Tibial artery (tissue), 4 donors: ENCODE results near the gene ARR3.

Experiments used
- DNase-seq, 2 donors: peaks; one replicate each; pipeline ENCODE4 v3.0.0-alpha.2; 2019
- H3K27ac ChIP-seq, 2 donors: fragments of 200-600 bp; sonication (generic) in 1 of 2; 1 replicate in 1 of 2; 2 replicates in 1 of 2; pipeline ENCODE4 v1.5.1; 2018 to 2019; ENCODE audit warnings: mild to moderate bottlenecking in 1 of 2
- H3K27me3 ChIP-seq, 2 donors: fragments of 200-600 bp; sonication (generic) in 1 of 2; one replicate each; pipeline versions ENCODE4 v1.5.1 to v1.6.0; 2016 to 2019
- H3K36me3 ChIP-seq, 3 donors: fragments of 200-600 bp; sonication (generic) in 2 of 3; one replicate each; pipeline ENCODE4 v1.5.1; 2016 to 2019; ENCODE audit warnings: mild to moderate bottlenecking in 2 of 3
- H3K4me1 ChIP-seq, 4 donors: fragments of 200-600 bp; sonication (generic) in 2 of 4; 1 replicate in 3 of 4; 2 replicates in 1 of 4; pipeline ENCODE4 v1.5.1; 2016 to 2019
- H3K4me3 ChIP-seq, 2 donors: fragments of 200-600 bp; sonication (generic) in 1 of 2; 1 replicate in 1 of 2; 2 replicates in 1 of 2; pipeline ENCODE4 v1.5.1; 2018 to 2019; ENCODE audit warnings: mild to moderate bottlenecking in 2 of 2
- H3K9me3 ChIP-seq, 3 donors: fragments of 200-600 bp; sonication (generic) in 1 of 3; one replicate each; pipeline ENCODE4 v1.5.1; 2016 to 2019
- intact Hi-C: fragments of 100-400 bp; cut with DNase I; formaldehyde crosslinking; loops from one replicate; pipeline ENCODE4 v1.15.0; 2023; ENCODE audit warnings: low total_unique reads
- TF ChIP-seq, protein P1 (sequence below), 2 experiments: fragments of 200-600 bp in 1 of 2; fragments of 450-650 bp in 1 of 2; IDR thresholded peaks; one replicate each; pipeline ENCODE4 v1.5.1; 2017 to 2019; ENCODE audit warnings: antibody characterized with exemption in 2 of 2, mild to moderate bottlenecking in 1 of 2, moderate library complexity in 1 of 2

Gene ARR3

DNA sequence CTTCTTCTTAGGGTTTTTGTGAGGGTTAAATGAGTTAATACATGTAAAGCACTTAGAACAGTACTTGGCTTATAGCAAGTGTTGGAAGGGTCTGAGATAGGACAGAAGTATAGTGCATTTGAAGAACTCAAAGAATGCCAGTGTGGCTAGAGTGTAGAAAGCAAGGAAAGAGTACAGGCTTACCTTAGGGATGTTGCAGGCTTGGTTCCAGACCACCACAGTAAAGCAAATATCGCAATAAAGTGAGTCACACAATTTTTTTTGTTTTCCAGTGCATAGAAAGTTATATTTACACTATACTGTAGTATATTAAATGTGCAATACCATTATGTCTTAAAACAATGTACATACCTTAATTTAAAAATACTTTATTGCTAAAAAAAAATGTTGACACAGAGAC, 63.0 kb downstream of the ARR3 start:
- Histone ChIP-seq H3K9me3 (no peaks in the 10 kb centered on the region), H3K4me1 (no peaks in the 10 kb centered on the region), H3K27ac (no peak overlapping the region), H3K36me3 (no peaks in the 10 kb centered on the region), H3K4me3 (no peak overlapping the region), H3K27me3 (no peaks in the 10 kb centered on the region)
- no peak for DNase-seq
- intact Hi-C loops: no loop called here
- TF ChIP-seq, protein P1, sequence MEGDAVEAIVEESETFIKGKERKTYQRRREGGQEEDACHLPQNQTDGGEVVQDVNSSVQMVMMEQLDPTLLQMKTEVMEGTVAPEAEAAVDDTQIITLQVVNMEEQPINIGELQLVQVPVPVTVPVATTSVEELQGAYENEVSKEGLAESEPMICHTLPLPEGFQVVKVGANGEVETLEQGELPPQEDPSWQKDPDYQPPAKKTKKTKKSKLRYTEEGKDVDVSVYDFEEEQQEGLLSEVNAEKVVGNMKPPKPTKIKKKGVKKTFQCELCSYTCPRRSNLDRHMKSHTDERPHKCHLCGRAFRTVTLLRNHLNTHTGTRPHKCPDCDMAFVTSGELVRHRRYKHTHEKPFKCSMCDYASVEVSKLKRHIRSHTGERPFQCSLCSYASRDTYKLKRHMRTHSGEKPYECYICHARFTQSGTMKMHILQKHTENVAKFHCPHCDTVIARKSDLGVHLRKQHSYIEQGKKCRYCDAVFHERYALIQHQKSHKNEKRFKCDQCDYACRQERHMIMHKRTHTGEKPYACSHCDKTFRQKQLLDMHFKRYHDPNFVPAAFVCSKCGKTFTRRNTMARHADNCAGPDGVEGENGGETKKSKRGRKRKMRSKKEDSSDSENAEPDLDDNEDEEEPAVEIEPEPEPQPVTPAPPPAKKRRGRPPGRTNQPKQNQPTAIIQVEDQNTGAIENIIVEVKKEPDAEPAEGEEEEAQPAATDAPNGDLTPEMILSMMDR (IDR thresholded peaks at IDR 0.05): no peak
